ENCODE data around the gene ATXN7L2. TPM values are rescaled to one million over a fixed set of nuclear protein-coding genes. Genes with fewer than 3 reads are reported as not detected.
A peak's percentile ranks its signal among the peaks of the same experiment; 100 is the strongest.

ATXN7L2 gene
- total and polyA plus RNA-seq, 9 donors = 0.98 to 8.8 (median 6.5) TPM

- intact Hi-C loops (cut with DNase I) = no loop called here
- H3K4me1 ChIP-seq (ENCODE audit: insufficient read depth) = peaks cover 19% of the 10 kb centered on the region
- DNase-seq = no peak
- no peak for TF ChIP-seq POLR2A (IDR thresholded peaks at IDR 0.05)
- H3K27me3 ChIP-seq = no peaks in the 10 kb centered on the region
- no peak overlapping the region for H3K27ac ChIP-seq
- no peaks in the 10 kb centered on the region for H3K9me3 ChIP-seq
- no peak overlapping the region for H3K4me3 ChIP-seq
- H3K36me3 ChIP-seq = no peaks in the 10 kb centered on the region
- WGBS, 3 donors = 90 to 93% (median 92%) methylated on average over 7 of the region's 7 CpGs
Measured at GRCh38 chr1:109495738-109496137, 12.0 kb downstream of the ATXN7L2 start.

GRCh38 chr1:109497449-109498160 is 13.9 kb downstream of the ATXN7L2 start:
- no peak for DNase-seq
- Histone ChIP-seq H3K4me3 (no peak overlapping the region), H3K9me3 (no peaks in the 10 kb centered on the region), H3K27me3 (no peaks in the 10 kb centered on the region), H3K27ac (peak overlapping the region; percentile 36 to 56), H3K36me3 (no peaks in the 10 kb centered on the region), H3K4me1 (ENCODE audit: insufficient read depth) (peaks cover 21% of the 10 kb centered on the region)
- TF ChIP-seq CTCF (IDR thresholded peaks at IDR 0.05) (no peak), EP300 (IDR thresholded peaks at IDR 0.05) (no peak), POLR2A (IDR thresholded peaks at IDR 0.05) (no peak)
- 44 to 53% (median 49%) methylated on average over 9 of the region's 9 CpGs for WGBS, 3 donors
- intact Hi-C loops (cut with DNase I) = no loop called here

- intact Hi-C loops (cut with DNase I) = no loop called here
- Histone ChIP-seq H3K4me3 (no peak overlapping the region), H3K36me3 (no peaks in the 10 kb centered on the region), H3K4me1 (ENCODE audit: insufficient read depth) (peaks cover 21% of the 10 kb centered on the region), H3K9me3 (no peaks in the 10 kb centered on the region), H3K27me3 (no peaks in the 10 kb centered on the region), H3K27ac (peak overlapping the region; percentile 36 to 56)
- TF ChIP-seq POLR2A (IDR thresholded peaks at IDR 0.05) = no peak
- peak in 2 of 3 donors; percentile 26 to 48 for TF ChIP-seq CTCF (IDR thresholded peaks at IDR 0.05)
- 14 to 37% (median 16%) methylated on average over 5 to 12 of the region's 12 CpGs for WGBS, 3 donors
- DNase-seq = peak in 3 of 5 donors; percentile 51 to 61 (median 58)
Measured at GRCh38 chr1:109498161-109498801, 14.6 kb downstream of the ATXN7L2 start.

- Histone ChIP-seq H3K9me3 (no peaks in the 10 kb centered on the region), H3K4me1 (ENCODE audit: insufficient read depth) (peaks cover 21% of the 10 kb centered on the region), H3K27me3 (no peaks in the 10 kb centered on the region), H3K27ac (peak overlapping the region in 1 of 2 donors; percentile 56), H3K36me3 (no peaks in the 10 kb centered on the region), H3K4me3 (no peak overlapping the region)
- 24 to 34% (median 26%) methylated on average over 7 of the region's 7 CpGs for whole genome bisulfite sequencing, 3 donors
- TF ChIP-seq CTCF (IDR thresholded peaks at IDR 0.05) = no peak
- TF ChIP-seq EP300 (IDR thresholded peaks at IDR 0.05) = no peak
- TF ChIP-seq POLR2A (IDR thresholded peaks at IDR 0.05) = no peak
- intact Hi-C loops (cut with DNase I) = no loop called here
- peak in 1 of 5 donors; percentile 34 for DNase-seq
Measured at GRCh38 chr1:109499081-109499480, 15.4 kb downstream of the ATXN7L2 start.
